DOHH2 (cell line): ENCODE data around the gene DENND1A.

ENCODE experiments used
- CTCF ChIP-seq: fragments of 200-600 bp; sonication (generic); IDR thresholded peaks from one replicate; pipeline ENCODE4 v1.5.1; 2014; ENCODE audit warnings: antibody characterized with exemption, mild to moderate bottlenecking, low read depth, low read length; ENCODE audit not compliant: poor library complexity, severe bottlenecking
- EZH2phosphoT487 ChIP-seq: fragments of 200-600 bp; sonication (generic); IDR thresholded peaks from 2 replicates; pipeline ENCODE4 v1.6.1; 2017; ENCODE audit warnings: borderline replicate concordance, mild to moderate bottlenecking, antibody characterized with exemption, low read length, moderate library complexity, mixed read lengths

- no peak for TF ChIP-seq CTCF
- TF ChIP-seq EZH2phosphoT487 = no peak
Observed at GRCh38 chr9:123431581-123431980, 498.3 kb downstream of the DENND1A start.
